Measurements from ENCODE around the gene SLC1A2.

DNA sequence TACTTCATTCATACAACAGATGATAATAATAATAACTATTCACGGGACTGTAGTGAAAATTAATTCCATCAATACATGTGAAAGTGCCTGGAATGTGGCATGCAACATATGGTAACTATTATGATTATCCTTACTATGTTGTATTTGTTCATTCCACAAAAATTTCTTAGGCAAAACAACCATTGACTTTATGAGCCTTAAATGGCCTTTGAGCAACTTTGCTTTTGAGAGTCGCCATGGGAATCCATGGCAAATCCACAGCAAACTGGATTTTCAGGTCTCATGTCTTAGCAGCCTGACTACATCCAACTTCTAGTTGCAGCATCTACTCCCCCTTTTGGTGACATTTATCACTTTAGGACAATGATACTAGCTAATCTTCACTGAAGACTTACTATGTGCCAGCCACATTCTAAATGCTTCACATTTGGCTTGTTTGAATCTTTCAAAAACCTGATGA lies 56.8 kb downstream of the SLC1A2 start:
- TF ChIP-seq, protein P1, sequence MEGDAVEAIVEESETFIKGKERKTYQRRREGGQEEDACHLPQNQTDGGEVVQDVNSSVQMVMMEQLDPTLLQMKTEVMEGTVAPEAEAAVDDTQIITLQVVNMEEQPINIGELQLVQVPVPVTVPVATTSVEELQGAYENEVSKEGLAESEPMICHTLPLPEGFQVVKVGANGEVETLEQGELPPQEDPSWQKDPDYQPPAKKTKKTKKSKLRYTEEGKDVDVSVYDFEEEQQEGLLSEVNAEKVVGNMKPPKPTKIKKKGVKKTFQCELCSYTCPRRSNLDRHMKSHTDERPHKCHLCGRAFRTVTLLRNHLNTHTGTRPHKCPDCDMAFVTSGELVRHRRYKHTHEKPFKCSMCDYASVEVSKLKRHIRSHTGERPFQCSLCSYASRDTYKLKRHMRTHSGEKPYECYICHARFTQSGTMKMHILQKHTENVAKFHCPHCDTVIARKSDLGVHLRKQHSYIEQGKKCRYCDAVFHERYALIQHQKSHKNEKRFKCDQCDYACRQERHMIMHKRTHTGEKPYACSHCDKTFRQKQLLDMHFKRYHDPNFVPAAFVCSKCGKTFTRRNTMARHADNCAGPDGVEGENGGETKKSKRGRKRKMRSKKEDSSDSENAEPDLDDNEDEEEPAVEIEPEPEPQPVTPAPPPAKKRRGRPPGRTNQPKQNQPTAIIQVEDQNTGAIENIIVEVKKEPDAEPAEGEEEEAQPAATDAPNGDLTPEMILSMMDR (IDR thresholded peaks at IDR 0.05) = no peak
- TF ChIP-seq POLR2AphosphoS5 (IDR thresholded peaks at IDR 0.05) (no peak), EP300 (IDR thresholded peaks at IDR 0.05; ENCODE audit: low read depth) (no peak), POLR2A (IDR thresholded peaks at IDR 0.05) (no peak)
